GM18508 (cell line): ENCODE data around the gene MYD88.

Experiments used
- ATAC-seq: cut with Tn5 transposase; IDR thresholded peaks from one replicate; pipeline ENCODE4 v1.9.1; 2021; ENCODE audit warnings: moderate number of reproducible peaks; ENCODE audit not compliant: insufficient read depth, unreplicated experiment

The MYD88 gene

GRCh38 chr3:38138349-38139190, at the start of gene MYD88:
Gene MYD88 (plus strand): TSS chr3:38138661. CDS start chr3:38138701, 40 bp downstream.
- no peak for ATAC-seq

DNA sequence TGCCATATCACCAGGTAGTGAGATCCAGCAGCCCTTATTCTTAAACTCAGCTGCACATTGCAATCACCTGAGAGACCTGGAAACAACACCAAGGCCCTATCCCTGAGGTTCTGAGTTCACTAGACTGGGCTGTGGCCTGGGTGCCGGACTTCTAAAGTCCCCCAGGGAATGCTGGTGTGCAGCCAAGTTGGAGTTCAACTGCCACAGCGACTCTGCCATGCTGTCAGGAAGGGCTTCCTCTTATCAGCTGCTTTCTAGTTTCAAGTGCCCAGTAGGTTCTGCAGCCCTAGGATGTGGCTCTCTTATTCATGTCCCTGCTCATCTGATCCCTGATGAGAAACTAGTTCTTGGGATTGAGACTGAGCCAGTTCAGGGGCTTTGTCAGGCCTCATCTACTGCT, 49.3 kb upstream of the MYD88 start:
- ATAC-seq, result no peak

GRCh38 chr3:38090453-38090852, 48.0 kb upstream of the MYD88 start:
- ATAC-seq, result no peak

DNA sequence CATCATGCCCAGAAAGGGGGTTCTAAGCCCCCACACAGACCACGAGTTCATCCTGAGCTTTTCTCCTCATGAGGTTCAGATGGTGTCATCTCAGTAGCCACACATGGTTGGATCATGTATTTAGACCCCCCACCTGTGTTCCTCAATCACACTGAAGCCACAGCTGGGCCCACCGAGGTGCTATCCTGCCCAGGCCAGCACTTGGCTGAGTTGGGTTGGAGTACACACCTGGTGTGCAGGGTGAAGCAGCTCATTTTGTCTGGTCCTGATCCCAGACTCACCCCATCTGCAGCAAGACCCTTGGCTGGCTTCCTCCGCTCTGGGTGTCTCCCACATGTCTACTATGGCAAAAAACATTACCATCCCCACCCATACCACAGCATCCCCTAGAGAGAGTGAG, 43.5 kb upstream of the MYD88 start:
- no peak for ATAC-seq

DNA sequence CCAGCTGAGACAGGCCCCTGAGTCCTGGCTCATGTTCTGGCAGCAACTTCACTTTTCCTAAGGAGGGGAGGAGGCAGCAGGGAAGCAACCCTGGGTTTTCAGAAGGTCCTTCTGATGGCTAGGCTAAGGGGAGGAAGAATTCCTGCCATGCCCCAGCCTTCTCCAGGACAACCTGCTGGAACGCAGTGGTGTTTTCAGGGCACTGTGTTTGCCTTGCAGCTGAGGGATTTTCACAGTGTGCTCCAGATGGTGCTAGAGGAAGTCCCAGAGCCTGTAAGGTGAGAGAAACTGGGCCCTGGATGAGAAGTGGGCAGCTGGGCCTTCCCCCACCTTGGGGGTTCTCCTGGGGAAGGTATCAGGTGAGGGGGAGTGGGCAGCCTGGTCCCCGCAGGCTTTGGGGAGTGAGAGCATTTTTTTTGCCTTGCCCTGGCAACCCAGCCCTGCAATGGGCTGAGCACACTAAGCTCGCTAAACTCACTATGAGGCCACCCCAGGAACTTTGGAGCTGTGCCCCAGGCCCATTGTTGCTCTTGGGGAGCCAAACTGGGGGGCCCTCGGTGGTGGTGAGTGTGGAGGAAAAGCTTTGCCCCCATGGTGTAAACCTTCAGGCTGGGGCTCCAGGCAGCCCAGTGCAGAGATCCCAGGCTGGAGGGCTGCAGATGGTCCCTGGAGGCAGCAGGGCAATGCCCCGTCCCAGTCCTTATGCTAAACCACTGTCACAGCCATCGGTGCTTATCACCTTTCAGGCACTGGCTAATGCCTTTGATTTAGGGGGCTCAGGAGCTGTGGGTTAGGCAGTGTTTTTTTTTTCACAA, 42.6 kb upstream of the MYD88 start:
- no peak for ATAC-seq

- no peak for ATAC-seq
These were observed 40.8 kb upstream of the MYD88 start for GRCh38 chr3:38097446-38098375.

GRCh38 chr3:38098376-38098723, 40.1 kb upstream of the MYD88 start:
- ATAC-seq, result no peak

GRCh38 chr3:38099518-38099917, 38.9 kb upstream of the MYD88 start:
- ATAC-seq, result no peak

- no peak for ATAC-seq
These were observed 38.0 kb upstream of the MYD88 start for GRCh38 chr3:38100498-38100897.

- ATAC-seq, result no peak
These were observed 36.5 kb upstream of the MYD88 start for GRCh38 chr3:38101811-38102443.

GRCh38 chr3:38102444-38102814, 36.0 kb upstream of the MYD88 start:
- ATAC-seq, result no peak

- ATAC-seq, result no peak
These were observed 32.9 kb upstream of the MYD88 start for GRCh38 chr3:38105525-38105924.

DNA sequence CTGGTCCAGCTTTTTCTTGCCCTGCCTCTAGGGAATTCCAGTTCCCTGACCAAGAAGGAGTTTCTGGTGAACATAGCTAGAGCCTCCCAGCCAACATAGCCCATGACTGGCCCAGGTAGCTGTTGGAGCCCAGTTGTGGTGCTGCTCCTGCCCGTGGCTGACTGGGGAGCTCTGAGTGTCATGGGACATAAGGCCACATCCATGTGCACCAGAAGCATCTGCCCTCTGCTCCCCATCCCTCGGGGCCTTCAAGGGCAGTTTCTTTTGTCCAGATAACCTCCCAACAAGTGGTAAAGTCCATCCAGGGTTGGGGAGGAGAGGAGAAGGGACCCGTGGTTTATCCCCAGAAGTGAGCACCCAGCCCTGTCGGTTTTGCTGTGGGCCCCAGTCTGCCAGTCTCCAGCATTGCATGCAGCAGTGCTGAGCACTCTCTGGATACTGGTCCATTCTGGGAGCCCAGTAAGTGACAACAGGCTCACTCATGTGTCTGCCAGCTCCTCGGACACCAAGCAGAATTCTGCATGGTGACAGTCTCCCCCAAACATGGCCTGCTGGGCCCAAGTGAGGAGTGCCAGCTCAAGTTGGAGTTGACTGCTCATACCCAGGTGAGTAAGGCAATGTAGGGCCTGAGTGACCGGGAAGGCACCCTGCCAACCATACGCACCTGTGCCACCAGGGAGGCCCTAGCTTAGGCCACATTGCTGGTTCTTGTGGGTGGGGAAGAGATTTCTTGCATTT, 30.4 kb upstream of the MYD88 start:
- ATAC-seq, result no peak

GRCh38 chr3:38108649-38109579, 29.5 kb upstream of the MYD88 start:
- ATAC-seq, result no peak

DNA sequence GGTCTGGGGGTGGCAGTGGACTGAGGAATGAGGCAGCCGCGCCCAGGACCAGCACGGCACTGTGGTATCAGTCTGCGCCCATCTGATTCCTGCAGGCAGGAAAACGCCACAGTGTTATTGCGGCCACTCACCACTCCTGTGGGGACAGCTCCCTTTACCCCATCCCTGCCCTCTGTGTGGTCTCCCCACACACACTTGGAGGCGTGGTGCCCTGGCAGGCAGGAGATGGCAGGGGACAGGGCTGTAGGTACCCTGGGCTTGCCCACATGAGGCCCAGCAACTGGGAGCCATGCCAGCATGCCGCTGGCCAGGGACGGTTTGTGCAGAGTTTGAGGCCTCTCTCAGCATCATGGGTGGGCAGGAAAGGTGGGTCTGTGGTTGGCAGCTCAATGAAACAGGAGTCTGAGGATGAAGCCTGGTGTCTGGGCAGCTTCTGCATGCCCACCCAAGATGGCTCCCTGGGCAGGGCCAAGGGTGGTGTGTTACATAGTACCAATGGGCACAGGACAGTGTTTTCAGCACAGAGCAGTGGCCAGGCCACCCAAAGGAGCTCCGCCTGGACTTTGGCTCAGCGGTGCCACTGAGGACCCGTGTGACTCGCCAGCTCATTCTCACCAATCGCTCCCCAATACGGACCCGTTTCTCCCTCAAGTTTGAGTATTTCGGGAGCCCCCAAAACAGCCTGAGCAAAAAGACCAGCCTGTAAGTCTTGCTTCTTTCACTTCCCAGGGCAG, 28.7 kb upstream of the MYD88 start:
- ATAC-seq, result no peak

DNA sequence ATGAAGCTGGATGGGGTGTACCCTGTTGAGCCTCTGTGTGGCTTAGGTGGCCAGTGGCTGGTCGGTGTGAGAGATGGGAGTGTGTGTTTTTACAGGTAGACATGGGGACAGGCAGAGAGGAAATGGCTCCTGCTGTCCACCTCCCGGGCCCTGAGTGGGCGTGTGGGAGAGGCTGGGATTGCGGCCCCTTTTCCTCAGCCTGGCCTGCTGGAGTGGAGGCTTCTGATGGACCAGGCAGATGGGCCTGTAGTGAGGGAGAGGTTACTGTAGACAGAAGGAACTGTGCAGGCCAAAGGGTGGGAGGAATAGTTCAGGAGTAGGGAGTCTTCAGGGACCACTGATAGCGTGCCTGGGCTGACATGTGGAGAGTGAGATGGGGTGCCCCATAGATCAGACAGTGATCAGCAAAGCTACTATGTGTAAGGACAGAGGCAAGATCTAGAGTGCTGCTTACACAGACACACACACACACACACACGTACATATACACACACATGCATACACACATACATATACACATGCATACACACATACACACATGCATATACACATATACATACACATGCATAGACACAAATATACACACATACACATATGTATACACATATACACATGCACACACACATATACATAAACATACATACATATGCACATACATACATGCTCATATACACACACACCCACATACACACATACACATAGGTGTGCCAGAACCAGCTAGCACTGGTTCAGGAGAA, 28.0 kb upstream of the MYD88 start:
- no peak for ATAC-seq

- ATAC-seq, result no peak
These were observed 27.3 kb upstream of the MYD88 start for GRCh38 chr3:38111201-38111600.
